Vagina (tissue), 2 donors: ENCODE results near the gene WWC2.

ENCODE experiments used
- CTCF ChIP-seq, 3 experiments: fragments of 450-650 bp in 2 of 3; fragments of 200-600 bp in 1 of 3; sonication (generic) in 1 of 3; IDR thresholded peaks; one replicate each; pipeline ENCODE4 v1.5.1; 2017 to 2019; ENCODE audit warnings: antibody characterized with exemption in 3 of 3, mild to moderate bottlenecking in 2 of 3, moderate library complexity in 2 of 3
- POLR2A ChIP-seq, 2 donors: fragments of 450-650 bp; IDR thresholded peaks; one replicate each; pipeline ENCODE4 v1.6.1; 2017; ENCODE audit warnings: antibody characterized with exemption in 2 of 2, mild to moderate bottlenecking in 2 of 2, moderate library complexity in 2 of 2
- POLR2AphosphoS5 ChIP-seq, 2 donors: sonication (generic); formaldehyde crosslinking; IDR thresholded peaks; one replicate each; pipeline ENCODE4 v1.9.0; 2017; ENCODE audit warnings: antibody characterized with exemption in 2 of 2, mild to moderate bottlenecking in 2 of 2, low read depth in 1 of 2; ENCODE audit not compliant: insufficient read depth in 1 of 2

GRCh38 chr4:183254162-183254561 lies 155.1 kb downstream of the WWC2 start:
- no peak for TF ChIP-seq CTCF (IDR thresholded peaks at IDR 0.05)
- no peak for TF ChIP-seq POLR2A (IDR thresholded peaks at IDR 0.05)
- TF ChIP-seq POLR2AphosphoS5 (IDR thresholded peaks at IDR 0.05; ENCODE audit: insufficient read depth in 1 of 2, low read depth in 1 of 2), result no peak
